ENCODE data around the gene LRRK2.

DNA sequence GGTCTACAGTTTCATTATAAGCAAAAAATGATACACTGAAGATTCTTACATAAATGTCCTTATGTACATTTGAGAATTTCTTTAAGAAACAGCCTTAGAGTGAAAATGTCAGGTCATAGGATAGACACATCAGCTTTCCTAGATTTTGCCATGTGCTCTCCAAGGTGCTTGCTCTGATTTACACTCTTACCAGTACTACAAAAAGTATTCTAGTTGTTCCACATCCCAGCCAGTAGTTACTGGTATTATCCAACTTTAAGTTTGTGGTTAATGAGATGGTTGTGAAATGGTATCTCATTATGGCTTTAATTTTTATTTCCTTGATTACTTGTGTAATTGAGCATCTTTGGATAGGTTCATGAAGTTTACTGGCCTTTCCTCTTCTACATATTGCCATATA lies 5.0 kb upstream of the LRRK2 start:
- TF ChIP-seq, protein P1, sequence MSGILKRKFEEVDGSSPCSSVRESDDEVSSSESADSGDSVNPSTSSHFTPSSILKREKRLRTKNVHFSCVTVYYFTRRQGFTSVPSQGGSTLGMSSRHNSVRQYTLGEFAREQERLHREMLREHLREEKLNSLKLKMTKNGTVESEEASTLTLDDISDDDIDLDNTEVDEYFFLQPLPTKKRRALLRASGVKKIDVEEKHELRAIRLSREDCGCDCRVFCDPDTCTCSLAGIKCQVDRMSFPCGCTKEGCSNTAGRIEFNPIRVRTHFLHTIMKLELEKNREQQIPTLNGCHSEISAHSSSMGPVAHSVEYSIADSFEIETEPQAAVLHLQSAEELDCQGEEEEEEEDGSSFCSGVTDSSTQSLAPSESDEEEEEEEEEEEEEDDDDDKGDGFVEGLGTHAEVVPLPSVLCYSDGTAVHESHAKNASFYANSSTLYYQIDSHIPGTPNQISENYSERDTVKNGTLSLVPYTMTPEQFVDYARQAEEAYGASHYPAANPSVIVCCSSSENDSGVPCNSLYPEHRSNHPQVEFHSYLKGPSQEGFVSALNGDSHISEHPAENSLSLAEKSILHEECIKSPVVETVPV (CRISPR knock-in tag; IDR thresholded peaks at IDR 0.05): no peak
- no peak for TF ChIP-seq ZFP30 (CRISPR knock-in tag; IDR thresholded peaks at IDR 0.05)
- TF ChIP-seq OSR1 (CRISPR knock-in tag; IDR thresholded peaks at IDR 0.05): no peak
- no peak for TF ChIP-seq RARB (CRISPR knock-in tag; IDR thresholded peaks at IDR 0.05)
